Lung (tissue), 12 donors: ENCODE data around the gene MESP1. TPM values are rescaled to one million over a fixed set of nuclear protein-coding genes. Genes with fewer than 3 reads are reported as not detected.

Source experiments
- ATAC-seq: fragments of 200-7000 bp; cut with Tn5 transposase; one replicate; pipeline ENCODE4 v1.9.1; 2020; ENCODE audit warnings: moderate number of reproducible peaks; ENCODE audit not compliant: insufficient read depth, low FRiP score
- DNase-seq, 3 donors: peaks; one replicate each; pipeline ENCODE4 v3.0.0-alpha.2; 2013 to 2017
- H3K27ac ChIP-seq, 2 donors: one replicate each; pipeline ENCODE4 v1.5.1; 2013; ENCODE audit warnings: mild to moderate bottlenecking in 2 of 2, moderate library complexity in 2 of 2, control low read depth in 1 of 2, inconsistent platforms in 1 of 2, low read depth in 1 of 2, low read length in 1 of 2
- H3K27me3 ChIP-seq, 3 donors: one replicate each; pipeline ENCODE4 v1.5.1; 2013; ENCODE audit warnings: low read length in 2 of 3; ENCODE audit not compliant: control insufficient read depth in 3 of 3, insufficient read depth in 3 of 3
- H3K36me3 ChIP-seq, 4 donors: one replicate each; pipeline ENCODE4 v1.5.1; 2013; ENCODE audit warnings: low read length in 4 of 4, mild to moderate bottlenecking in 1 of 4, moderate library complexity in 1 of 4; ENCODE audit not compliant: control insufficient read depth in 4 of 4, insufficient read depth in 4 of 4
- H3K4me1 ChIP-seq, 5 donors: one replicate each; pipeline ENCODE4 v1.5.1; 2013; ENCODE audit warnings: low read length in 5 of 5, mild to moderate bottlenecking in 2 of 5, moderate library complexity in 1 of 5; ENCODE audit not compliant: control insufficient read depth in 5 of 5, insufficient read depth in 5 of 5
- H3K4me3 ChIP-seq: one replicate; pipeline ENCODE4 v1.5.1; 2013; ENCODE audit warnings: mild to moderate bottlenecking, control low read depth, moderate library complexity
- H3K9ac ChIP-seq, 2 donors: one replicate each; pipeline ENCODE4 v1.5.1; 2013; ENCODE audit warnings: low read length in 2 of 2, control low read depth in 1 of 2; ENCODE audit not compliant: insufficient read depth in 1 of 2
- H3K9me3 ChIP-seq, 4 donors: one replicate each; pipeline ENCODE4 v1.5.1; 2013; ENCODE audit warnings: low read length in 3 of 4, mild to moderate bottlenecking in 1 of 4, moderate library complexity in 1 of 4; ENCODE audit not compliant: control insufficient read depth in 4 of 4, insufficient read depth in 3 of 4
- WGBS, 2 donors: extraction: QIAGEN DNeasy Blood & Tissue Kit; methylation state at CpG; one replicate each; pipeline ENCODE4 v1.1.7; 2013; 5-methylcytosine and 5-hydroxymethylcytosine counted together
- polyA plus RNA-seq, 2 donors: library from polyadenylated mRNA; stranded (reverse); fragments of 200-250 nt; gene quantifications; one replicate each; pipeline ENCODE4 v1.2.1, GENCODE V29; 2013
- total RNA-seq, 2 donors: library from RNA; depleted of rRNA in 1 of 2; stranded (reverse); fragments of >200 nt in 1 of 2; gene quantifications; one replicate each; pipeline ENCODE4 v1.2.1, GENCODE V29; 2014 to 2021
- TF ChIP-seq, protein P1 (sequence below): IDR thresholded peaks from 2 replicates; pipeline ENCODE4 v1.5.1; 2012; ENCODE audit warnings: mild to moderate bottlenecking; ENCODE audit errors: control extremely low read depth, extremely low read depth
- donor health status: control.
- donor health status: control.
- donor health status: Bipolar disorder and iron deficiency.
- donor health status: healthy.
- donor health status: DM: yes; HTN: yes; CAD: no.

Gene MESP1
- total and polyA plus RNA-seq, 4 donors, result 0.37 to 3.2 (median 2.3) TPM

DNA sequence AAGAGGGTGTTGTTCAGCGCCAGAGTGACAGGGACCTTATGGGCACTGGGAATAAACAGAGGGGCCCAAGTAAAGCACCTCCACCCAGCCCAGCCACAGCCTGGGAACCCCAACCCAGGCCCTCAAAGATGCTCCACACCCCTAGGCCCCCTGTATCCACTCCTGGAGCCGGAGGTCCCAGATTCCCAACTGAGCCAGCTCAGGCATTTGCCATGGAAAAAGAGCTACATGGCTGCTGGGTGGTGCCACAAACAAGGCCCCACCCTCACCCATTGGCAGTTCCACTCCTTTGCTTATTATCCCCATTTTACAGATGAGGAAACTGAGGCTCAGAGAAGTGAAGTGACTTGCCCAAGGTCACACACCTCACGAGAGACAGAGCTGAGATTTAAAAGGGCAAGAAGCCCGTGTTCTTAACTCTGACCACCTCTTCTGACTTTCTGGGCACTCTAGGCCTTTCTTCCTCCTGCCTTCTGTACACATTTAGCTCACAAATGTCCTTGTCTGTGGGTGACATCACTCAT, 46.7 kb upstream of the MESP1 start:
- DNase-seq, result no peak
- no peak overlapping the region for H3K27ac ChIP-seq

DNA sequence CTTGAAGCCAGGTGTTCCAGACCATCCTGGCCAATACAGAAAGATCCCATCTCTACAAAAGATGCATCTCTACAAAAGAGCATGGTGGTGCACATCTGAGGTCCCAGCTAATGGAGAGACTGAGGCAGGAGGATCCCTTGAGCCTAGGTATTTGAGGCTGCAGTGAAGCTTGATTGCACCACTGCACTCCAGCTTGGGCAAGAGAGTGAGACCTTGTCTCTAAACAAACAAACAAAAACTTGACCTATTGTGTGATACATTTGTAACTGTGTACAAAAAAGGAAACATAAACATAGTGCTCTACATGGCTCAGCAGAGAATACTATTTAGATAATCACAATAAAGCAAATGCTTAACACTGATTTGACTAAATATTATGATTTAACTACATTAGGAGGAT, 44.9 kb upstream of the MESP1 start:
- Histone ChIP-seq H3K27ac (no peak overlapping the region), H3K4me3 (no peak overlapping the region), H3K9ac (no peak overlapping the region), H3K4me1 (peaks cover 0 to 7% (median 0%) of the 10 kb centered on the region in 5 donors), H3K9me3 (no peaks in the 10 kb centered on the region), H3K36me3 (peaks cover 0 to 3% (median 0%) of the 10 kb centered on the region in 4 donors), H3K27me3 (no peaks in the 10 kb centered on the region)
- DNase-seq (no peak), ATAC-seq (no peak)
- TF ChIP-seq, protein P1, sequence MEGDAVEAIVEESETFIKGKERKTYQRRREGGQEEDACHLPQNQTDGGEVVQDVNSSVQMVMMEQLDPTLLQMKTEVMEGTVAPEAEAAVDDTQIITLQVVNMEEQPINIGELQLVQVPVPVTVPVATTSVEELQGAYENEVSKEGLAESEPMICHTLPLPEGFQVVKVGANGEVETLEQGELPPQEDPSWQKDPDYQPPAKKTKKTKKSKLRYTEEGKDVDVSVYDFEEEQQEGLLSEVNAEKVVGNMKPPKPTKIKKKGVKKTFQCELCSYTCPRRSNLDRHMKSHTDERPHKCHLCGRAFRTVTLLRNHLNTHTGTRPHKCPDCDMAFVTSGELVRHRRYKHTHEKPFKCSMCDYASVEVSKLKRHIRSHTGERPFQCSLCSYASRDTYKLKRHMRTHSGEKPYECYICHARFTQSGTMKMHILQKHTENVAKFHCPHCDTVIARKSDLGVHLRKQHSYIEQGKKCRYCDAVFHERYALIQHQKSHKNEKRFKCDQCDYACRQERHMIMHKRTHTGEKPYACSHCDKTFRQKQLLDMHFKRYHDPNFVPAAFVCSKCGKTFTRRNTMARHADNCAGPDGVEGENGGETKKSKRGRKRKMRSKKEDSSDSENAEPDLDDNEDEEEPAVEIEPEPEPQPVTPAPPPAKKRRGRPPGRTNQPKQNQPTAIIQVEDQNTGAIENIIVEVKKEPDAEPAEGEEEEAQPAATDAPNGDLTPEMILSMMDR, result no peak

More for the DNA sequence above, 46.7 kb upstream of the MESP1 start:
- peaks cover 0 to 7% (median 0%) of the 10 kb centered on the region in 5 donors for H3K4me1 ChIP-seq
- no peaks in the 10 kb centered on the region for H3K9me3 ChIP-seq
- no peak for ATAC-seq
- H3K4me3 ChIP-seq, result no peak overlapping the region
- H3K36me3 ChIP-seq, result peaks cover 0 to 4% (median 0%) of the 10 kb centered on the region in 4 donors
- WGBS, 2 donors, result 96 to 97% methylated on average over 4 of the region's 4 CpGs
- H3K27me3 ChIP-seq, result no peaks in the 10 kb centered on the region
- H3K9ac ChIP-seq, result no peak overlapping the region
- TF ChIP-seq, protein P1, result no peak

DNA sequence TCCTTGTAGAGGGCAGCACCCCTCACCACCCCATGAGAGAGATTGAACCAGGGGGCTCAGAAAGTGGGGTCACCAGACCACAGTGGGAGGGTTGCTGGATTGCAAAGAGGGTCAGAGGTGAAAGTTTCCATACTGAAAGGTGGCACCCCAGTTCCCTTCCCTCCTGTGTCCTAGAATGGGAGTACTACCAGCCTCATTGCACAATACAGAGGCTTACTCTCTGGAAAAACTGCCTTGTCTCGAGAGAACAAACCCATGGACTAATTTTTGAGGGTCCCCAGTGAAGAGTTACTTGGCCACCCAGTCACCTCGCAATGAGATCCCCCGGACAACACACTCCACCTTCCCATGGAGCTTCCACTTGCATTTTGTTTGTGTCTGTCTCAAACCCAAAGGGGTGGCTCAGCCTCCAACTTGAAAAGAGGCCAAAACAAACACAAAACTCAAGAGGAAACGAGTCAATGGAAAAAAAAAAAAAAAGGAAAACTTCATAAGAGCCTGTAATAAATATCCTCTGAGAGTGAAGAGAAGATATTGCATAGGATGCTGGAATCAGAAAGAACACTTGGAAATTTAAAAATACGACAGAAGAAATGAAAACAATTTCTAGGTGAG, 43.7 kb upstream of the MESP1 start:
- no peak overlapping the region for H3K4me3 ChIP-seq
- peak in 2 of 3 donors; percentile 70 to 81 for DNase-seq
- no peaks in the 10 kb centered on the region for H3K9me3 ChIP-seq
- no peak overlapping the region for H3K9ac ChIP-seq
- TF ChIP-seq, protein P1, result no peak
- H3K27me3 ChIP-seq, result no peaks in the 10 kb centered on the region
- peaks cover 0 to 7% (median 0%) of the 10 kb centered on the region in 5 donors for H3K4me1 ChIP-seq
- no peak overlapping the region for H3K27ac ChIP-seq
- WGBS, 2 donors, result 28 to 52% methylated on average over 5 of the region's 5 CpGs
- no peak for ATAC-seq
- peaks cover 0 to 3% (median 0%) of the 10 kb centered on the region in 4 donors for H3K36me3 ChIP-seq
